Stimulated activated CD4-positive, alpha-beta T cell treated with anti-CD3 and anti-CD28 coated beads, TNF-alpha, amount 100 ng/mL, for 1 hour (primary cell): Measurements from ENCODE around the gene MYH16.
"Not testable (repeated sequence)": the region's sequence is repeated elsewhere in the genome, so short reads cannot be mapped to it uniquely, and the experiment has no call there.

ENCODE experiments used
- DNase-seq, 3 donors: peaks; one replicate each; pipeline ENCODE4 v3.0.0-alpha.2; 2020; ENCODE audit warnings: low read depth in 3 of 3, low spot score in 1 of 3

The MYH16 gene

DNA sequence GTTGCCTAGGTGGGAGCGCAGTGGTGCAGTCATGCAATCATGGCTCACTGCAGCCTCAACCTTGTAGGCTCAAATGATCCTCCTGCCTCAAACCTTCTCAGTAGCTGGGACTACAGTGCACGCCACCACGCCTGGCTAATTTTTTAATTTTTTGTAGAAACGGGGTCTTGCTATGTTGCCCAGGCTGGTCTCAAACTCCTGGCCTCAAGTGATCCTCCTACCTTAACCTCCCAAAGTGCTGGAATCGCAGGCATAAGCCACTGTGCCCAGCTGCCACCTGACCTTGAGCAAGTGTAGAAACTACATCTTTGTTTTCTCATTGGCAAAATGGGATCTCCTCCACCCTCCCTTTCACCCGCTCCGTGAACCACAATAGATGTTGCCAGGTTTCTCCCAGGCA is 15.0 kb upstream of the MYH16 start:
- no peak for DNase-seq

- DNase-seq: no peak
Observed at GRCh38 chr7:99258501-99258900, 14.1 kb upstream of the MYH16 start.

DNA sequence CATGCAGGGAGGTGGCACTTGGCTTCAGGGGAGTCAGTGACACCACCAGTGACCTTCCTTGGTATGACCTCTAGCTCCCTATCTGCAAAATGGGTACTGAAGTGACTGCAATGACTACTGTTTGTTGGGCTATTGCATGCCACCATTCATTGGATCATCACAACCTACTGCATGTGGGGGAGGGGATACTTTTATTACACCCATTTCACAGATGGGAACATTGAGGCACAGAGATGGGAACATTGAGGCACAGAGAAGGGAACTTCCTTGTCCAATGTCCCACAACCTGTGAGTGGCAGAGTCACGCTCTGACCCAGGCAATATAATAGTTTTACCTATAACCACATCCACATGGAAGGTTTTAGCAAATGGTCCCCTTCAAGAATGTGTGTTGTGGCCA is 12.2 kb upstream of the MYH16 start:
- DNase-seq: no peak

- no peak for DNase-seq
Observed at GRCh38 chr7:99261646-99262045, 11.0 kb upstream of the MYH16 start.

DNA sequence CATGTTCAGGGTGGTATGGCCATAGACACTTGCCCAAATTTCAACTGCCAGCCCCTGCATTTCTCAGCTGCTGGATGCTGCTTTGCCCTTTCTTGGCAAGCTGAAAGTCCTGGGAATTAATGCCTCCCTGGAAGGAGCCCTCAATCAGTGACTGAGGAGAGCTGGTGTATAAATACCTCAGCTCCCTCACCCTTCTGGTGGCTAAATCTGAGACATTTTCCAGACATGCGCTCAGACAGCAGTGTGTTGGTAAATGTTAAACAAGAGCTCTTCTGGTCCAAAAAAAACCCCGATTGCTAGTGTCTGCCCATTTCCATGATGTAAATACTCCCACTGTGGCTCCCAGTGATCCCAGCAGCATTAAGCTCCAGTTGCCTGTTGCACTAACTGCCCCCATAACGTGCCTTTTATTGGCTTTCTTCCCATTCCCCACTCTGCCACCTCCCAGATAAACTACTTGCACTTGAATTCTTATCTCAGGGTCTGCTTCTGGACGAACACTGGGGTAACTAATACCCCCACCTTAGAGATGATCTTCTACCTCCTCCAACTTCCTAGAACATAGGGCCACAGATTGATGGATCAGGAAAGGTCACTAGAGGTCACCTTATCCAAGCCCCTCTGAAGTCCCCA is 6.7 kb upstream of the MYH16 start:
- no peak for DNase-seq

GRCh38 chr7:99267481-99267840 is 5.2 kb upstream of the MYH16 start:
- DNase-seq: no peak

DNA sequence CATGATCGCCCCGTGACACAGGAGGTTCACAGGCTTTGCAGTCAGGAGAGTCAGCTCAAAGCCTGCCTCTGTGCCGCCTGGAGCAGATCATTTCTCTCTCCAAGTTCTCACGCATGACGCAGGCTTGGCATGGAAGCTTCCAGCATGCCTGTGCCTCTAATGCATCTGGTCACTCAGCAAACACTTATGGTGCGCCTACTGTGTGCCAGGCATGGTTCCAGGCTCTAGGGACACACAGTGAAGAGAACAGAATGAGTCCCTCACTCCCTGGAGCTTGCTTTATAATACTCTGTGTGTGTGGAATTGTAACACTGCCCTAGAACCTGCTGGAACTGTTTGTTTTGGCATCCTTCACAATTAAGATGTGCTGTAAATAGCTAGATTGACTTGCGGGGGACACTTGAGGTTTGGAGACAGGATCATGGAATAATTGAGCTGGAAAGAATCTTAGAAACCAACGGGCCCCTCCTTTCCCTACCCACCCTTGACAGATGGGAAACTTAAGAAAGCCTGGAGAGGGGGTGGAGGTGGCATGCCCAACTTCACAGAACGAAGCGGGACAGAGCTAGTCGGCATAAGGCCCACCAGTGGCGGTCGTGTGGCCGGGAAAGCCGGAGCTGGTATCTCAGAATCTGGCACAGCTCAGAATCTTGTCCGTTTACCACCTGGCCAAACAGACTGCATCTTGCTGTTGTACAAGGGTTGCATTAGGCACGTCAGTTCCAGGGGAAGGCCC is 4.6 kb upstream of the MYH16 start:
- DNase-seq: no peak

DNA sequence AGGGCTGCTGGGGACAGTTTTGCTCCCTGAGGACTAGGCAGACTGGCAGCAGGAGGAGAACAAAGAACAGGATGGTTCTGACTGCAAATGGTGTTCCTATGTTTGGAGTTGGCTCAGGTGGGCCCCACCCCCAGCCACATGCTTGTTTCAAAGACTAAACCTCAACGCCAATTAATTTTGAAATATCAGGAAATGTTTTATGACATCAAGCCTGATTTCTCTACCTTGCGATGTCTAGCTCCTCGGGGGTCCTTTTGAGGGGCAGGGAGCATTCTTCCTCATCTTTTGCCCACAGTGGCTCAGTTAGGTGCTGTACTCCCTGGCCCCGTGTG is 4.1 kb upstream of the MYH16 start:
- no peak for DNase-seq

DNA sequence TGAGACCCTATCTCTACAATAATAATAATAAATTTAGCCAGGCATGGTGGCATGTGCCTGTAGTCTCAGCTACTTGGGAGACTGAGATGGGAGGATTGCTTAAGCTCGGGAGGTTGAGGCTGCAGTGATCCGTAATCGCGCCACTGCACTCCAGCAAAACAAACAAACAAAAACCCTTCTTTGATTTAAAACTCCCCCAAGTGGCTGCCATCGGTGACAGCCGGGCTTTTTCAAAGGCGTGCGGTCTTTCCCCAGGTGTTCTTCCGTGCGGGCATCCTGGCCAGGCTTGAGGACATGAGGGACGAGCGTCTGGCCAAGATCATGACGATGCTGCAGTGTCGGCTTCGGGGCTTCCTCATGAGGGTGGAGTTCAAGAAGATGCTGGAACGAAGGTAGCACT is 1.9 kb upstream of the MYH16 start:
- no peak for DNase-seq

DNA sequence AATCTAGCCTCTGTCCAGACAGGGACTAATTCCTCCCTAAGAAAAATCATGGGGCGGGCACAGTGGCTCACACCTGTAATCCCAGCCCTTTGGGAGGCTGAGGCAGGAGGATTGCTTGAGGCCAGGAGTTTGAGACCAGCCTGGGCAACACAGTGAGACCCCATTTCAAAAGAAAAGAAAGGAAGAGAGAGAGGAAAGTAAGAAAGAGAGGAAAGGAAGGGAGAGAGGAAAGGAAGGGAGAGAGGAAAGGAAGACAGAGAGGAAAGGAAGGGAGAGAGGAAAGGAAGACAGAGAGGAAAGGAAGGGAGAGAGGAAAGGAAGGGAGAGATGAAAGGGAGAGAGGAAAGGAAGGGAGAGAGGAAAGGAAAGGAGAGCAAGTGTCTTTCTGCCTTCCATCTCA is 922 bp downstream of the MYH16 start:
- DNase-seq: not testable (repeated sequence)

DNA sequence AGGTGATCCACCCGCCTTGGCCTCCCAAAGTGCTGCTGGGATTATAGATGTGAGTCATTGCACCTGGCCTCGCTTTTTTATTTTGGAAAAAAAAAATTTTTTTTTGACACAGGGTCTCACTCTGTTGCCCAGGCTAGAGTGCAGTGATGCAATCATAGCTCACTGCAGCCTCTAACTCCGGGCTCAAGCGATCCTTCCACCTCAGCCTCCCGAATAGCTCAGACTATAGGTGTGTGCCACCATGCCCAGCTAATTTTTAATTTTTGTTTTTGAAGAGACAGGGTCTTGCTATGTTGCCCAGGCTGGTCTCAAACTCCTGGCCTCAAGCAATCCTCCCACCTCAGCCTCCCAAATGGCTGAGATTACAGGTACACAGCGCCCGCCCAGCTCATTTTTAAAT is 2.3 kb downstream of the MYH16 start:
- DNase-seq: not testable (repeated sequence)

DNA sequence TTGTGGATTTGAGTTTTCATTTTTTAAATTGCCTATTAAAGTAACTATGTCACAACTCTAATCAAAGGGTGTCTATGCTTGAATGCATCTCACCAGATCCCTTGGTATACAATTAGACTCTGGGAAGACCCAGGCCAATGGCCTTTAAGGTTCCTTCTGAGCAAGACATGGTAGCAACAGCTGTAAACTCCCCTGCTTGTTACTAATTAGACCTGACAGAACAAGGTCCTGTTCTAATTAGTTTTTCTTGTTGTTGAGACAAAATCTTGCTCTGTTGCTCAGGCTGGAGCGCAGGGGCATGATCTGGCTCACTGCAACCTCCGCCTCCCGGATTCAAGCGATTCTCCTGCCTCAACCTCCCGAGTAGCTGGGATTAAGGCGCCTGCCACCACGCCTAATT is 2.9 kb downstream of the MYH16 start:
- DNase-seq: no peak

DNA sequence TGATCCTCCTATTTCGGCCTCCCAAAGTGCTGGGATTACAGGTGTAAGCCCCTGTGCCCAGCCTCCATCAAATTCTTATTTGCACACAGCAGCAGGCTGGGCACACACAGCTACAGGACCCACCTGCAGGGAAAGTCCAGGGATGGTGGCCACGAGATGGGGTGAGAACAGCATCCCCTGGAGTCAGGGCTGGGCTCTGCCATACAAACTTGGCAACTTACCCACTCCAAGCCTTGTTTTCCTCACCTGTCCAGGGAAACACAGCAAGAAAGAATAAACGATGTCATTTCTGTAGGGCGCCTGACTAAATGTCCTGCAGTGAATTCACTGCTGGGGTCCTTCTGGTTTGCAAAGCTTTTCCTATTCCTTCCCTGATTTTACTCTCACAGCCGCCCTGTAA is 5.5 kb downstream of the MYH16 start:
- DNase-seq: no peak

- not testable (repeated sequence) for DNase-seq
Observed at GRCh38 chr7:99284165-99284564, 11.5 kb downstream of the MYH16 start.

DNA sequence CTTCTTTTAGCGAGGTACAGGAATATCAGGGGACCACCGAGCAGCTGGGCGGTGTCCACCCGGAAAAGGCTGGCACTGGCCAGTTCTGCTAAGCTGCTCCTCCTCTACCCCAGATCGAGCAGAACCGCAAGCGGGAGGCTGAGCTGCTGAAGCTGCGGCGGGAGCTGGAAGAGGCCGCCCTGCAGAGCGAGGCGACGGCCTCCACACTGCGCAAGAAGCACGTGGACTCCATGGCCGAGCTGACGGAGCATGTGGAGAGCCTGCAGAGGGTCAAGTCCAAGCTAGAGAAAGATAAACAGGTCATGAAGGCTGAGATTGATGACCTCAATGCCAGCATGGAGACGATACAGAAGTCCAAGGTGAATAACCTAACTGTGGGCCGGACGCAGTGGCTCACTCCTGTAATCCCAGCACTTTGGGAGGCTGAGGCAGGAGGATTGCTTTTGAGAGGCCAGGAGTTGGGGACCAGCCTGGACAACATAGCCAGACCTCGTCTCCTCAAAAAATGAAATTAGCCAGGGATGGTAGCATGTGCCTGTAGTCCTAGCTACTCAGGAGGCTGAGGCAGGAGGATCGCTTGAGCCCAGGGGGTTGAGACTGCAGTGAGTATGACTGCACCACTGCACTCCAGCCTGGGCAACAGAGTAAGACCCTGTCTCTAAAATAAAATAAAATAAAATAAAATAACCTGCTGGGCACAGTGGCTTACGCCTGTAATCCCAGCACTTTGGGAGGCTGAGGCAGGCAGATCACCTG is 15.3 kb downstream of the MYH16 start:
- DNase-seq: no peak

- no peak for DNase-seq
Observed at GRCh38 chr7:99289185-99289584, 16.5 kb downstream of the MYH16 start.

- DNase-seq: not testable (repeated sequence)
Observed at GRCh38 chr7:99290148-99290547, 17.5 kb downstream of the MYH16 start.

- no peak for DNase-seq
Observed at GRCh38 chr7:99290980-99291607, 18.5 kb downstream of the MYH16 start.

DNA sequence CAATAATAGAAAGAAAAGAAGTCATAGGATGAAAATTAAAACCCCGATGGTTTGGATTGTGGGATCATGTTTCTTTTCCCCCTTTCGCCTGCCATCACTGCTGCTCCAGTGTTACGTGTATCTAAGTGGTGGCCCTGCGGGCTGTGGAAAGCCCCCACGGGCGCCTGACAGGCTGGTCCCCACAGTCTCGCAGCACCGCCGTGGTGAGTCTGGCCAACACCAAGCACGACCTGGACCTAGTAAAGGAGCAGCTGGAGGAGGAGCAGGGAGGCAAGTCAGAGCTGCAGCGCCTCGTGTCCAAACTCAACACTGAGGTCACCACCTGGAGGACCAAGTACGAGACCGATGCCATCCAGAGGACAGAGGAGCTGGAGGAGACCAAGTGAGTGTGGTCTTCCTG is 19.5 kb downstream of the MYH16 start:
- no peak for DNase-seq

- DNase-seq: no peak
Observed at GRCh38 chr7:99293167-99293566, 20.5 kb downstream of the MYH16 start.

DNA sequence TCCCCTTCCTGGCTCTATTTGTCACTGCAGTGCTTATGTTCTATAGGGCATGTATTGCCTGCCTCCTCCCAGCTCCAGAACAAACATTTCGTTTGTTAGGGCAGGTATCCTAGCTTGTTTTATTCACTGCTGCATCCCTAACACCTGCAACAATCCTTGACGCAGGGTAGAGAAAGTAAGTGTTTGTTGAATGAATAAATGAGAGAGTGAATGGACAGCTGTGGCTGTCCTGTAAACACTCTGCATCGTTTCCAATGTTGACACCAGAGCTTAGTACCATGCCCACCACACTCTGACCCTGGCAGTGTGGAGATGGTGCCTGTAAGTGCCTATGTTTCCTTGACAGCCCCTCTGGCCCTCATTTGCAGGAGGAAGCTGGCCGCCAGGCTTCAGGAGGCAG is 21.0 kb downstream of the MYH16 start:
- DNase-seq: no peak

DNA sequence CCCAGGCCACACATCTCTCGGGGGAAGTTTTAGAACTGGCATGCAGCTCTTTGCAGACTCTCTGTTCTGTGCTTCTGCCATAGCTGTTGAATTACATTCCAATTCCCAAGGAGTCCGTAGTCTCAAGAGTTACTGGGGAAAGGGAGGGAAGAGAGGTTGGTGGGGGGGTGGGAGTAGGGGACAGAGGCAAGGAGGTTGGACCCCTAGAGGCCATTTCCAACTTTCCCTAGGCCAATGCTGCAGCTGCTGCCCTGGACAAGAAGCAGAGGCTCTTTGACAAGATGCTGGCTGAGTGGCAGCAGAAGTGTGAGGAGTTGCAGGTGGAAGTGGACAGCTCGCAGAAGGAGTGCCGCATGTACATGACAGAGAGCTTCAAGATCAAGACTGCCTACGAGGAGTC is 23.8 kb downstream of the MYH16 start:
- no peak for DNase-seq
